ENCODE measurements around the gene LEFTY2. TPM values are rescaled to one million over a fixed set of nuclear protein-coding genes. Genes with fewer than 3 reads are reported as not detected.

LEFTY2 gene
- total and polyA plus RNA-seq, 5 donors, result 0.59 to 2.1 (median 1.1) TPM

GRCh38 chr1:225928186-225929175 lies 12.5 kb downstream of the LEFTY2 start:
- Histone ChIP-seq H3K27ac (ENCODE audit: low read length) (no peak overlapping the region), H3K4me1 (ENCODE audit: control insufficient read depth, insufficient read depth, low read length) (no peaks in the 10 kb centered on the region), H3K4me3 (ENCODE audit: low read length) (no peak overlapping the region), H3K27me3 (ENCODE audit: control insufficient read depth, insufficient read depth) (no peaks in the 10 kb centered on the region), H3K9me3 (ENCODE audit: control insufficient read depth, low read length) (no peaks in the 10 kb centered on the region)
- DNase-seq (no peak), ATAC-seq (no peak)
- intact Hi-C loops (cut with DNase I), result no loop called here
- 80% methylated on average over 14 of the region's 14 CpGs for WGBS

GRCh38 chr1:225926551-225927113 lies 14.4 kb downstream of the LEFTY2 start:
- no peak overlapping the region for H3K4me3 ChIP-seq (ENCODE audit: low read length)
- 86% methylated on average over 3 of the region's 3 CpGs for WGBS

GRCh38 chr1:225923692-225924555 lies 17.1 kb downstream of the LEFTY2 start, which contains the start of gene PYCR2:
Gene PYCR2, minus strand, starts transcription at chr1:225924250. Its CDS starts 140 bp downstream, at chr1:225924110.
- Histone ChIP-seq H3K27me3 (ENCODE audit: control insufficient read depth, insufficient read depth) (no peaks in the 10 kb centered on the region), H3K27ac (ENCODE audit: low read length) (peak within 1 kb of the TSS; percentile 76), H3K4me3 (ENCODE audit: low read length) (peak within 1 kb of the TSS; percentile 67), H3K4me1 (ENCODE audit: control insufficient read depth, insufficient read depth, low read length) (no peaks in the 10 kb centered on the region), H3K9me3 (ENCODE audit: control insufficient read depth, low read length) (no peaks in the 10 kb centered on the region)
- WGBS, result under 1% methylated on average over 80 of the region's 80 CpGs
- ATAC-seq (peak; percentile 99), DNase-seq (peak; percentile 97 to 99 (median 99))
- intact Hi-C loops (cut with DNase I), result no loop called here

More at GRCh38 chr1:225926551-225927113, 14.4 kb downstream of the LEFTY2 start:
- H3K27me3 ChIP-seq (ENCODE audit: control insufficient read depth, insufficient read depth), result no peaks in the 10 kb centered on the region
- H3K4me1 ChIP-seq (ENCODE audit: control insufficient read depth, insufficient read depth, low read length), result no peaks in the 10 kb centered on the region
- no peak overlapping the region for H3K27ac ChIP-seq (ENCODE audit: low read length)
- no peak for ATAC-seq
- intact Hi-C loops (cut with DNase I), result no loop called here
- no peaks in the 10 kb centered on the region for H3K9me3 ChIP-seq (ENCODE audit: control insufficient read depth, low read length)
- no peak for DNase-seq

- DNase-seq (no peak), ATAC-seq (peak; percentile 5 to 25)
- no peaks in the 10 kb centered on the region for H3K9me3 ChIP-seq (ENCODE audit: control insufficient read depth, low read length)
- intact Hi-C loops (cut with DNase I), result no loop called here
- WGBS, result 3% methylated on average over 8 of the region's 8 CpGs
- H3K4me3 ChIP-seq (ENCODE audit: low read length), result peak overlapping the region; percentile 51
- no peaks in the 10 kb centered on the region for H3K27me3 ChIP-seq (ENCODE audit: control insufficient read depth, insufficient read depth)
- no peaks in the 10 kb centered on the region for H3K4me1 ChIP-seq (ENCODE audit: control insufficient read depth, insufficient read depth, low read length)
- H3K27ac ChIP-seq (ENCODE audit: low read length), result no peak overlapping the region
These were observed 17.7 kb downstream of the LEFTY2 start for GRCh38 chr1:225923381-225923691.

DNA sequence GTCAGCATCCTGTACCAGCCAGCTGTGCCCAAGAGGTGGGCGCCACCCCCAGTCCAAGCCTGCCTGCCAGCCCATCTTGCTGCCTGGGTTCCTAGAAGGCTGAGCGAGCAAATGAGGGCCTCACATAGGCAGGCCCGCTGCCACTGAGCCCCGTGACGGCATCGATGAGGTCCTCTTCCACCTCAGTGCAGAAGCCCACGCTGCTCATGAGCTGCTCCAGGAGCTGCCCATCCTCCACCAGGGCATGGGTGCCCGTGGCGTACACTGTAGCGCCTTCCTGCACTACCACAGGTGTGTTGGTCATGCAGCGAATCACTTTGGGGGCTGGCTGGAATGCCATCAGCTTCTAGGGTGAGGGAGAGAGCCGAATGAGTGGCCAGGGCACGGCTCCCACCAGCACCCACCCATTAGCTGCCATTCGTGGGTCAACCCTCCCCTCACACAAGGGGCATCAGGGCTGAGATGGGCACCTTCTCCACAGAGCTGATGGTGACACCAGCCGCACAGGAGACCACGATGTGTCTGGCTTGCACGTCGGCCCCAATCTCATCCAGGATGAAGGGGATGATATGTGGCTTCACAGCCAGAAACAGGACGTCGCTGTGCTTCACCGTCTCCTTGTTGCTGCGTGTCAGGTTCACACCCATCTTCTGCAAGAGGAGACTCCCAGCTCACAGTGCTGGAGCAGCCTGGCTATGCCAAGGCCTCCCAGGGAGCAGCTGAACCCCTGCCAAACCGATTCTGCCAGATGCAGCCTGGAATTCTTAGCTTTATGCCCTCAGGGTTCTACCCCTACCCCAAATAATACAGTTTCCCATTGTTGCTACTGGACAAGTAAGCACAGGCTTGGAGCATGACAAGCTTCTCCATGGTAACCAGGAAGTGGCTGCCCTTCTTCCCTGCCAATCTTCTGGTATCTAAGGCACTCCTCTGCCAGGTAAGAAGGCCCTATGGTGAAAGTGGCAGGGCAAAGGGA lies 19.0 kb downstream of the LEFTY2 start:
- no peak overlapping the region for H3K27ac ChIP-seq (ENCODE audit: low read length)
- H3K4me1 ChIP-seq (ENCODE audit: control insufficient read depth, insufficient read depth, low read length), result no peaks in the 10 kb centered on the region
- H3K4me3 ChIP-seq (ENCODE audit: low read length), result no peak overlapping the region
- no peak for ATAC-seq
- intact Hi-C loops (cut with DNase I), result no loop called here
- WGBS, result 93% methylated on average over 23 of the region's 23 CpGs
- peak in 1 of 3 donors; percentile 41 for DNase-seq
- H3K9me3 ChIP-seq (ENCODE audit: control insufficient read depth, low read length), result no peaks in the 10 kb centered on the region
- H3K27me3 ChIP-seq (ENCODE audit: control insufficient read depth, insufficient read depth), result no peaks in the 10 kb centered on the region

- Histone ChIP-seq H3K4me3 (ENCODE audit: low read length) (no peak overlapping the region), H3K9me3 (ENCODE audit: control insufficient read depth, low read length) (no peaks in the 10 kb centered on the region), H3K4me1 (ENCODE audit: control insufficient read depth, insufficient read depth, low read length) (no peaks in the 10 kb centered on the region), H3K27ac (ENCODE audit: low read length) (no peak overlapping the region), H3K27me3 (ENCODE audit: control insufficient read depth, insufficient read depth) (no peaks in the 10 kb centered on the region)
- 35% methylated on average over 5 of the region's 5 CpGs for WGBS
- peak; percentile 77 to 93 (median 90) for DNase-seq
- ATAC-seq, result peak in 1 of 2 donors; percentile 17
- intact Hi-C loops (cut with DNase I), result no loop called here
These were observed 21.1 kb downstream of the LEFTY2 start for GRCh38 chr1:225919906-225920305.

- H3K4me3 ChIP-seq (ENCODE audit: low read length), result no peak overlapping the region
- intact Hi-C loops (cut with DNase I), result no loop called here
- DNase-seq (no peak), ATAC-seq (no peak)
- H3K27ac ChIP-seq (ENCODE audit: low read length), result no peak overlapping the region
- no peaks in the 10 kb centered on the region for H3K27me3 ChIP-seq (ENCODE audit: control insufficient read depth, insufficient read depth)
- no peaks in the 10 kb centered on the region for H3K9me3 ChIP-seq (ENCODE audit: control insufficient read depth, low read length)
- WGBS, result 94% methylated on average over 4 of the region's 4 CpGs
- H3K4me1 ChIP-seq (ENCODE audit: control insufficient read depth, insufficient read depth, low read length), result no peaks in the 10 kb centered on the region
These were observed 22.7 kb downstream of the LEFTY2 start for GRCh38 chr1:225918280-225918679.

DNA sequence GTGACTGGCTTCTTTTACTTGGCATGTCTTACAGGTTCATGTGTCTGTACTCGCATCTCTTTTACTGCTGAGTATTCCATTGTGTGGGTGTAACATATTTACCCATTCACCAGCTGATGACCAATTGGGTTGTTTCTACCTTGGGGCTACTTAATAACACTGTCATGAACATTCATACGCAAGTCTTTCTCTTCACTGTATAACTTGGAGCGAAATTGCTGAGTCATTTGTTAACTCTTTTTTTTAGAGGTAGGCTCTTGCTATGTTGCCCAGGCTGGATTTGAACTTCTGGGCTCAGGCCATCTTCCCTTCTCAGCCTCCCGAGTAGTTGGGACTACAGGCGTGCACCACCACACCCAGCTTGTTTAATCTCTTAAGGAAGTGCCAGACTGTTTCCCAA lies 23.5 kb downstream of the LEFTY2 start:
- Histone ChIP-seq H3K27me3 (ENCODE audit: control insufficient read depth, insufficient read depth) (no peaks in the 10 kb centered on the region), H3K4me1 (ENCODE audit: control insufficient read depth, insufficient read depth, low read length) (no peaks in the 10 kb centered on the region), H3K4me3 (ENCODE audit: low read length) (no peak overlapping the region), H3K9me3 (ENCODE audit: control insufficient read depth, low read length) (no peaks in the 10 kb centered on the region), H3K27ac (ENCODE audit: low read length) (no peak overlapping the region)
- intact Hi-C loops (cut with DNase I), result no loop called here
- ATAC-seq (no peak), DNase-seq (no peak)
- WGBS, result 89% methylated on average over 5 of the region's 5 CpGs

GRCh38 chr1:225917101-225917500 lies 23.9 kb downstream of the LEFTY2 start:
- no peaks in the 10 kb centered on the region for H3K9me3 ChIP-seq (ENCODE audit: control insufficient read depth, low read length)
- H3K4me3 ChIP-seq (ENCODE audit: low read length), result no peak overlapping the region
- intact Hi-C loops (cut with DNase I), result no loop called here
- H3K27me3 ChIP-seq (ENCODE audit: control insufficient read depth, insufficient read depth), result no peaks in the 10 kb centered on the region
- DNase-seq (no peak), ATAC-seq (no peak)
- H3K27ac ChIP-seq (ENCODE audit: low read length), result no peak overlapping the region
- H3K4me1 ChIP-seq (ENCODE audit: control insufficient read depth, insufficient read depth, low read length), result no peaks in the 10 kb centered on the region
- 95% methylated on average over 3 of the region's 3 CpGs for WGBS

GRCh38 chr1:225915538-225915991 lies 25.5 kb downstream of the LEFTY2 start:
- no peak overlapping the region for H3K27ac ChIP-seq (ENCODE audit: low read length)
- ATAC-seq (no peak), DNase-seq (no peak)
- no peaks in the 10 kb centered on the region for H3K27me3 ChIP-seq (ENCODE audit: control insufficient read depth, insufficient read depth)
- no peak overlapping the region for H3K4me3 ChIP-seq (ENCODE audit: low read length)
- WGBS, result 87% methylated on average over 7 of the region's 7 CpGs
- H3K4me1 ChIP-seq (ENCODE audit: control insufficient read depth, insufficient read depth, low read length), result no peaks in the 10 kb centered on the region
- intact Hi-C loops (cut with DNase I), result no loop called here
- H3K9me3 ChIP-seq (ENCODE audit: control insufficient read depth, low read length), result no peaks in the 10 kb centered on the region

Data from right cardiac atrium (tissue), 5 donors.